Thyroid gland (tissue), 4 donors: ENCODE measurements around the gene APOL6. TPM values are rescaled to one million over a fixed set of nuclear protein-coding genes. Genes with fewer than 3 reads are reported as not detected.
A peak's percentile ranks its signal among the peaks of the same experiment; 100 is the strongest.

Experiments used
- DNase-seq, 2 donors: peaks; one replicate each; pipeline ENCODE4 v3.0.0-alpha.2; 2019
- H3K27ac ChIP-seq, 3 donors: fragments of 200-600 bp; sonication (generic); 1 replicate in 2 of 3; 2 replicates in 1 of 3; pipeline ENCODE4 v1.5.1; 2016 to 2019; ENCODE audit warnings: mild to moderate bottlenecking in 1 of 3, moderate library complexity in 1 of 3
- H3K27me3 ChIP-seq: fragments of 200-600 bp; sonication (generic); one replicate; pipeline ENCODE4 v1.5.1; 2019
- H3K36me3 ChIP-seq, 2 donors: fragments of 200-600 bp; sonication (generic); one replicate each; pipeline ENCODE4 v1.5.1; 2016 to 2019
- H3K4me1 ChIP-seq, 2 donors: fragments of 200-600 bp; sonication (generic); one replicate each; pipeline ENCODE4 v1.5.1; 2017 to 2019
- H3K4me3 ChIP-seq, 3 donors: fragments of 200-600 bp; sonication (generic); replicated peaks in 1 of 3; 1 replicate in 2 of 3; 2 replicates in 1 of 3; pipeline ENCODE4 v1.5.1; 2016; ENCODE audit warnings: mild to moderate bottlenecking in 1 of 3
- H3K9me3 ChIP-seq: fragments of 200-600 bp; sonication (generic); one replicate; pipeline ENCODE4 v1.5.1; 2017
- POLR2A ChIP-seq, 2 donors: fragments of 450-650 bp; IDR thresholded peaks; one replicate each; pipeline ENCODE4 v1.6.1; 2017; ENCODE audit warnings: antibody characterized with exemption in 2 of 2, mild to moderate bottlenecking in 2 of 2, moderate library complexity in 1 of 2
- WGBS, 2 donors: methylation state at CpG; one replicate each; pipeline ENCODE4 v1.1.5; 2017; 5-methylcytosine and 5-hydroxymethylcytosine counted together
- intact Hi-C: fragments of 100-400 bp; cut with DNase I; formaldehyde crosslinking; loops from one replicate; pipeline ENCODE4 v1.15.1; 2023
- total RNA-seq, 4 donors: library from RNA; depleted of rRNA; stranded (reverse); fragments of >200 nt; gene quantifications; one replicate each; pipeline ENCODE4 v1.2.3, GENCODE V29; 2016
- TF ChIP-seq, protein P1 (sequence below), 6 experiments: fragments of 200-600 bp in 3 of 6; fragments of 450-650 bp in 3 of 6; sonication (generic) in 3 of 6; IDR thresholded peaks; one replicate each; pipeline ENCODE4 v1.5.1; 2016 to 2019; ENCODE audit warnings: antibody characterized with exemption in 6 of 6, mild to moderate bottlenecking in 2 of 6, inconsistent platforms in 1 of 6, moderate library complexity in 1 of 6

Gene APOL6
- total RNA-seq, 4 donors from 2014 or later = 17.2 to 28.7 (median 25.2) TPM

GRCh38 chr22:35642305-35642741 is 5.9 kb upstream of the APOL6 start:
- Histone ChIP-seq H3K27me3 (no peaks in the 10 kb centered on the region), H3K27ac (no peak overlapping the region), H3K36me3 (no peaks in the 10 kb centered on the region), H3K4me3 (no peak overlapping the region), H3K4me1 (peaks cover 3 to 17% of the 10 kb centered on the region in 2 donors), H3K9me3 (no peaks in the 10 kb centered on the region)
- no peak for DNase-seq
- 68 to 69% methylated on average over 2 of the region's 2 CpGs for WGBS, 2 donors
- TF ChIP-seq, protein P1, sequence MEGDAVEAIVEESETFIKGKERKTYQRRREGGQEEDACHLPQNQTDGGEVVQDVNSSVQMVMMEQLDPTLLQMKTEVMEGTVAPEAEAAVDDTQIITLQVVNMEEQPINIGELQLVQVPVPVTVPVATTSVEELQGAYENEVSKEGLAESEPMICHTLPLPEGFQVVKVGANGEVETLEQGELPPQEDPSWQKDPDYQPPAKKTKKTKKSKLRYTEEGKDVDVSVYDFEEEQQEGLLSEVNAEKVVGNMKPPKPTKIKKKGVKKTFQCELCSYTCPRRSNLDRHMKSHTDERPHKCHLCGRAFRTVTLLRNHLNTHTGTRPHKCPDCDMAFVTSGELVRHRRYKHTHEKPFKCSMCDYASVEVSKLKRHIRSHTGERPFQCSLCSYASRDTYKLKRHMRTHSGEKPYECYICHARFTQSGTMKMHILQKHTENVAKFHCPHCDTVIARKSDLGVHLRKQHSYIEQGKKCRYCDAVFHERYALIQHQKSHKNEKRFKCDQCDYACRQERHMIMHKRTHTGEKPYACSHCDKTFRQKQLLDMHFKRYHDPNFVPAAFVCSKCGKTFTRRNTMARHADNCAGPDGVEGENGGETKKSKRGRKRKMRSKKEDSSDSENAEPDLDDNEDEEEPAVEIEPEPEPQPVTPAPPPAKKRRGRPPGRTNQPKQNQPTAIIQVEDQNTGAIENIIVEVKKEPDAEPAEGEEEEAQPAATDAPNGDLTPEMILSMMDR (IDR thresholded peaks at IDR 0.05) = no peak
- TF ChIP-seq POLR2A (IDR thresholded peaks at IDR 0.05) = no peak
- intact Hi-C loops = no loop called here

DNA sequence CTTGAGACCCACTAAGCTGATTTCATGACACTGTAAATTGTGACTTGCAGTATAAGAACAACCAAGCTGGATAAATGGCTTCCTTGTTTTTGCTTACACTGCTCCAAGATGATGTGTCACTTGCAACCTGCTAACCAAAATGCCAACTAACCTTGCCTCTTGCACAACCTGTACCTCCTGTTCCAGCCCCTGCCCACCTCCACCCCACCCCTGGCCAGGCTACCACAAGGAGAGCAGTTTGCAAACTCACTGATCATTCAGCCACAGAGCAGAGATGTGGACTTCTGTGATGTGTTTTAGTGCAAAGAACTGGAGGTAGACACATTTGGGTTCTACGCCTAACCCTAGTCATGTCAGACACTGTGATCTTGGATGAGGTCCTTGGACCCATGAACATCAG is 4.3 kb upstream of the APOL6 start:
- Histone ChIP-seq H3K27ac (no peak overlapping the region), H3K4me1 (peaks cover 5 to 13% of the 10 kb centered on the region in 2 donors), H3K36me3 (no peaks in the 10 kb centered on the region), H3K9me3 (no peaks in the 10 kb centered on the region), H3K27me3 (no peaks in the 10 kb centered on the region), H3K4me3 (no peak overlapping the region)
- 86 to 100% methylated on average over 1 of the region's 1 CpG for WGBS, 2 donors
- TF ChIP-seq, protein P1 (IDR thresholded peaks at IDR 0.05) = no peak
- no peak for TF ChIP-seq POLR2A (IDR thresholded peaks at IDR 0.05)
- intact Hi-C loops = no loop called here
- DNase-seq = no peak

DNA sequence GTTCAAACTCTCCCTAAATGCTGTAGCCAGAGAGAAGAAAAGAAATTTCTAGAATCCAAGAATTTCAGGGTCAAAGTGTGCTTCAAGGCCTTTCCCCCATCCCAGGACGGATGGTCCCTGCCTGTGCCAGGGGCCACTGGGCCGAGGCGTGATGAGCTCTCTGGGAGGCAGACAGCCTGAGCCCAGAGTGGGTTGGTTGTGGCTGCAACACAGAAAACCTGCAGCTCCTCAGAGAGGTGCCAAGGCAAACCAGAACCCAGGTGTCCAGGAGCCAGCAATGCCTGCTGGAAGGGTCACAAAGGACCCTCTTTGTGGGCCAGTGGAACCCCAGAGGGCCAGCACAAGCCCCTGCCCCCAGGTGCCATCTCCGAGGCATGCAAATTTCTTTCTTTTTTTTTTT is 2.6 kb upstream of the APOL6 start:
- Histone ChIP-seq H3K27me3 (no peaks in the 10 kb centered on the region), H3K27ac (no peak overlapping the region), H3K36me3 (no peaks in the 10 kb centered on the region), H3K4me3 (no peak overlapping the region), H3K4me1 (peaks cover 21 to 30% of the 10 kb centered on the region in 2 donors), H3K9me3 (no peaks in the 10 kb centered on the region)
- intact Hi-C loops = no loop called here
- TF ChIP-seq POLR2A (IDR thresholded peaks at IDR 0.05) = no peak
- TF ChIP-seq, protein P1 (IDR thresholded peaks at IDR 0.05) = no peak
- 85 to 88% methylated on average over 4 of the region's 4 CpGs for WGBS, 2 donors
- DNase-seq = no peak

- no peaks in the 10 kb centered on the region for H3K9me3 ChIP-seq
- peak in 1 of 2 donors; percentile 32 for DNase-seq
- TF ChIP-seq, protein P1 (IDR thresholded peaks at IDR 0.05) = no peak
- TF ChIP-seq POLR2A (IDR thresholded peaks at IDR 0.05) = no peak
- intact Hi-C loops = no loop called here
- no peaks in the 10 kb centered on the region for H3K36me3 ChIP-seq
- 49 to 50% methylated on average over 7 of the region's 7 CpGs for WGBS, 2 donors
- H3K4me1 ChIP-seq = peaks cover 25 to 43% of the 10 kb centered on the region in 2 donors
- peak overlapping the region; percentile 94 to 98 (median 95) for H3K27ac ChIP-seq
- H3K4me3 ChIP-seq = peak overlapping the region; percentile 42 to 95 (median 65)
- no peaks in the 10 kb centered on the region for H3K27me3 ChIP-seq
Observed at GRCh38 chr22:35649026-35649553, 844 bp downstream of the APOL6 start.

GRCh38 chr22:35649636-35650250 is 1.5 kb downstream of the APOL6 start:
- no peaks in the 10 kb centered on the region for H3K36me3 ChIP-seq
- peak overlapping the region in 1 of 3 donors; percentile 65 for H3K4me3 ChIP-seq
- no peaks in the 10 kb centered on the region for H3K27me3 ChIP-seq
- peak overlapping the region; percentile 94 to 98 (median 95) for H3K27ac ChIP-seq
- WGBS, 2 donors = 87 to 88% methylated on average over 5 to 7 of the region's 7 CpGs
- intact Hi-C loops = no loop called here
- H3K9me3 ChIP-seq = no peaks in the 10 kb centered on the region
- H3K4me1 ChIP-seq = peaks cover 25 to 43% of the 10 kb centered on the region in 2 donors
- TF ChIP-seq, protein P1 (IDR thresholded peaks at IDR 0.05) = no peak
- no peak for TF ChIP-seq POLR2A (IDR thresholded peaks at IDR 0.05)
- DNase-seq = no peak
